GM19025 (cell line): ENCODE results near the gene ARMCX6.
"Not testable (repeated sequence)": the region's sequence is repeated elsewhere in the genome, so short reads cannot be mapped to it uniquely, and the experiment has no call there.

Experiments used
- ATAC-seq: cut with Tn5 transposase; IDR thresholded peaks from one replicate; pipeline ENCODE4 v1.9.1; 2021; ENCODE audit warnings: mild to moderate bottlenecking, low read depth, moderate library complexity; ENCODE audit not compliant: unreplicated experiment

ARMCX6 gene

DNA sequence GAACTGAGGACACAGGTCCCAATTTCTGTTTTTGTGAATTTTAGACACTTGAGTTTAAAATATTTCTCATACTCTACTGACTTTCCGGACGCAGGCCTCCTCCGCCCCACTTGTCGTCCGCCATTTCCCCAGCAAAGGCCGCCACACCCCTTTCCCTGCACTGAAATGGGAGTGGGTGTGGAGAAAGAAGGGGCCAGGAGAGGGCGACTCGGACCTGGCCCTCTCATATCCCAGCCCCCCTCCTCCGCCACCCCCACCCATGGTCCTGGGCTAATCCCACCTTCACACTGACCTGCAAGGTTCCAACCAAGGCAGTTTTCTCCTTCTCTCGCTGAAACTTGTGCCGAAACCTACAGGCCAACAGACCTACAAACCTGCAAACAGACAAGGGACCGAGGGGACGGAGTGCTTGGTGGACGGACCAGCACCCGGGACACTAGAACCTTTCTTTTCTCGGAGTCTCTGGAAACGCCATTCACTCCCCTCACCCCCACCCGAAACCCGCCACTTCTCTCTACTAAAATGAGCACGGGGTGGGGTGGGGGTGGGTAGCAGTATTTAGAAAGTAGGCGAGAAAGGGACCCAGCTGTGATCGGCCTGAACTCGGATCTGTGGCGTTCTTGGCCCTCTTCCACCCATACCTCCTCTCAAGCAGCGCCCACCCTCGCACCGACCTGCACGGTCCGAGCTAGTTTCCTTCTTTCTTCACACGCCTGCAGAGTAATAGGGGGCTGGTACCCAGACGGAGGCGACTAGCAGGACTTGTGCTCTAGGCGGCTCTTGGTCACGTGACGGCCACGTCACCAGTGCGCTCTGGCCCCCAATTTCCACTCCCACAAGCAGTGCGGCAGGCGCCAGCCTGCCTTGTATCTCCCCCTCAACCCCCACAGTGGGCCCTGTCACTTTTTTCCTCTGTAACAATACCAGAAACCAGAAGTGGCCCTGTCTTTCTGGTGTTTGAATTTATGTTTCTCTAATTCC is at the start of gene ARMCX6:
Gene ARMCX6, minus strand, starts transcription at position 790 of the 981 bp plus-strand sequence. CDS start 1,380 bp downstream, outside the sequence.
- ATAC-seq: peak; percentile 94

DNA sequence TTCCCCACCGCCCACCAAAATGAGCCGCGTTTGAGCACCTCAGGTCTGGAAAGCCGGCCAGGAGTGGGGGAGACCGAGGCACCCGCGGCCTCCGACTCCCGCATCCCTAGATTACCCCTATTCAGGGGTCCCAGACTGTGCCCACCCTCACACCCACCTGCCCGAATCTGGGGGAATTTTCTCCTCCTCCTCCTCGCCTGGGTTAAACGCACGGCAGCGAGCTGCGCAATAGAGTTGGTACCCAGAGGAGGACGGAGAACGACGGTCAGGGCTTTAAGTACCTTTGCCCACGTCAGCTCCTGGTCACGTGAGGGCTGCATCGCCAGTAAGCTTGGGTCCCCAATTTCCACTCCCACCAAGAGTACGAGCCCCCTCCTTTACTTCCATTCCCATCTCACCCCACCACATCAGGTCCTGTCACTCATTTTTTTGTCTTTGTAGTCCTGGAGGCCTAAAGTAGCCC is 41.8 kb upstream of the ARMCX6 start, which contains the start of gene ARMCX2:
Gene ARMCX2, minus strand, starts transcription at position 250 of the 463 bp plus-strand sequence. CDS start 2,262 bp downstream, outside the sequence.
- ATAC-seq: no peak

DNA sequence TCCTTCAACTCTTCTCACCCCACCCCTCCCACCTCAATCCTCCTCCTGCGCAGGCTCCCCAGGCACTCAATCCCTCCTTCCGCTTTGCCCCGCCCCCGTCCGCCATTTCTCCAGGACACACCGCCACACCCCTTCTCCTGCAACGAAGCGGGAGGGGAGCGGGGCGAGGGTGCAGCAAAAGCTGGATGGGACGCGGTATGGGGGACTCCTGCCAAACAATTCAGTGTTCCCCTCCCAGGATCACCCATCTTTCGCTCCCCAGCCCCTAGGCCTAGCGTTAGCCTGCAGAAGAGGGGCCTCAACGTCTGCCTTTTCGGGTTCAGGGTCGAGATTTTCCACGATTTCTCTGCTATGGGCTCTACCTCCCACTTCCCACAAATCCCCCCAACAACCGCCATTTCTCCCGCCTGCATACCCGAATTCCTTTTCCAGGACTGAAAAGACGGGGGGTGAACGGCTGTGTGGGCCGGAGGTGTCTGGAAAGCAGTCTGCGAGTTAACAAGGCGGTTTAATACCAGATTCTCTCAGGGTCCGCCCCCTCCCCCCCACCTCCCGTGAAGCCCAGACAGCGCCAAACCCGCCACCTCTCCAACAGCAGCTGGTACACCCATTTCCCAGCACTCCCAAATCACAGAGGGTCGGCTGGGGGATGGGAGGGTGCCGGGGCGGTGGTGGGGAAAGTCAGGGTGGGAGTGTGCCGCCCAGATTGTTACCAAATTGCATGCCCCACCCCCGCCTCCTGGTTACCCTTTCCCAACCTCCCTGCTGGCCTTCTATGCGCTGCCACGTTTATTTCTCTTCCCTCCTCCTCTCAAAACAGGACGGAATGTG is 41.1 kb upstream of the ARMCX6 start:
- ATAC-seq: no peak

DNA sequence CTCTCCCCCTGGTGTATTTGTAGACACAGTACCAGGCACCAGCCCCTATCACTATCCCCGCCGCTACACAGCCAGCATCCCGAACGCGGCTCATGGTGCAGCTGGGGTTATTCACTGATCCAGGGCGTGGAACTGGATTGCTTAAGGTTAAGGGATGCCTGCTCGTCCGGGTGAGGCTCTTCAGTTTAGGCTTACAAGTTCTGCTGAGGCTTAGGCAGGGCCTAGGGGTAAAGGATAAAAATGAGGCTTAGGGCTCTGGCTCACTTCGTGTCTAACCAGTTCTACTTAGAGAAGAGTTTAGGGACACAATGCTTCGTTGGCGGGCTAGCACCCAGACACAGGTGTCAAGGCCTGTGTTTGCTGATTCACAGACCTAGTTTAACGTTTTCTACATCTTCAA is 39.7 kb upstream of the ARMCX6 start:
- no peak for ATAC-seq

DNA sequence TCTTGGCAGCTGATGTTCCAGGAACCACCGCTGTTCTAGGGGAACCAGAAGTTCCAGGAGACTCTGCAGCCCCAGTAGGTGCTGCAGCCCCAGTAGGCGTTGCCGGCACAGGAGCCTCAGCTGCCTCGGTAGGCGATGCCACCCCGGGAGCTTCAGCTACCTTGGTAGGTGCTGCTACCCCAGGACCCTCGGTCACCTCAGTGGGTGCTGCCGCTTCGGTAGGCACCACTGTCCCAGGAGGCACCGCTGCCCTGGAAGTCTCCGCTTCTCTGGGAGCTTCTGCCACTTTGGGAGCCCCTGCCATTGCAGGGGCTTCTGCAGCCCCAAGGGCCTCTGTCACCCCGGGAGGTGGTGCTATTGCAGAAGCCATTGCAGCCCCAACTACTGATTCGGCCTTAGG is 39.0 kb upstream of the ARMCX6 start:
- no peak for ATAC-seq

DNA sequence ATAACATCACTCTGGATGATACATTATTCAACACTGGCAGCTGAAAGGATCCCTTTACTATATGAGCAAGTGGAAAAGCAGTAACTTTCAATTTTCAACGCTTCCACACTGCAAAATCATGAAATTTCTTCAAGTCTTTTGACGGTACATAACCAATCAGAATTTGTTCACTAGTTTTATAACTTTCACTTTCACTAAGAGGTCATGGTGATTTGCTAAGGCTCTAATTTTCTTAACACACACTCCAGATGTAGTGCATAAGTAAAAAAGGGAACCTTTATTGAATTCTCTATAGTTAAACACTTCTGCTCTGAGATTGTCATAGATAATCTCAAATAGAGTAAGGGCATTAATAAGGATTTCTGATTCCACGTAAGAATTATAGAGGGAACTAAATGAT is 37.7 kb upstream of the ARMCX6 start:
- no peak for ATAC-seq

DNA sequence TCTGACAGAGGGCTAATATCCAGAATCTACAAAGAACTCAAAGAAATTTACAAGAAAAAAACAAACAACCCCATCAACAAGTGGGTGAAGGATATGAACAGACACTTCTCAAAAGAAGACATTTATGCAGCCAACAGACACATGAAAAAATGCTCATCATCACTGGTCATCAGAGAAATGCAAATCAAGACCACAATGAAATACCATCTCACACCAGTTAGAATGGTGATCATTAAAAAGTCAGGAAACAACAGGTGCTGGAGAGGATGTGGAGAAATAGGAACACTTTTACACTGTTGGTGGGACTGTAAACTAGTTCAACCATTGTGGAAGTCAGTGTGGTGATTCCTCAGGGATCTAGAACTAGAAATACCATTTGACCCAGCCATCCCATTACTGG is 29.9 kb upstream of the ARMCX6 start:
- not testable (repeated sequence) for ATAC-seq

DNA sequence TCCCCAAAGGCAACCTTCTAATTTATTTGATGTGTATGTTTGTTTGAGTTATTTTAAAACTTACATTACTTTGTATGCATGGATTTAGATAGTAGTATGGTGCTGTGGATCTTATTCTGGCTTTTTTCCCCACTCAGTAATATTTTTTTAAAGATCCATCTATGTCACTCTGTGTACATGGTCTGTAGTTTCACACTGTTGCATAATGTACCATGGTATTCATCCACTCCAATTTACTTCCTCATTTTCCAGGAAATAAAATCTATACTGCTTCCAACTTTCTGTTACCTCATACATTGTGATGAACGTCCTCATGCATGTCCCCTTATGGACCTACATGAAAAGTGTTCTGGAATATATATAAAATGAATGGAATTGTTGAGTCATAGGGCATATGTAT is 24.3 kb upstream of the ARMCX6 start:
- no peak for ATAC-seq

DNA sequence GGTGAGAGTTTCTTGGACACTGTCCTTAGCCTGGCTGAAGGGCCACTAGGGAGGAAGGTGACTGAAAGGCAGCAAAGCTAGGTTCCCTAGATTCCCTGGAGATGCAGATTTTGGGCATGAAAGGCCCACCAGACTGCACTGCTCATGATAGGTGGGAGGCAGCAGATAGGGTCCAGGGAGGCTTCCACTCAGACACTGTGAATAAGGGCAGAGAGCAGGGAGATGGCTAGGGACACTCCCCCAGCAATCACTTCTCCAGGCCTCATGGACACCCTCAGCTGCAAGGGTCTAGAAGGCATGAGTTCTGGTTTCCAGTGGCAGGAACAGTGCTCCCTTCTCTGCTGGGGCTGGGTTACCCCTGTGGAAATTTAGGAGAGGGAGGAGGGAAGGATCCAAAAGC is 21.8 kb upstream of the ARMCX6 start:
- ATAC-seq: no peak

DNA sequence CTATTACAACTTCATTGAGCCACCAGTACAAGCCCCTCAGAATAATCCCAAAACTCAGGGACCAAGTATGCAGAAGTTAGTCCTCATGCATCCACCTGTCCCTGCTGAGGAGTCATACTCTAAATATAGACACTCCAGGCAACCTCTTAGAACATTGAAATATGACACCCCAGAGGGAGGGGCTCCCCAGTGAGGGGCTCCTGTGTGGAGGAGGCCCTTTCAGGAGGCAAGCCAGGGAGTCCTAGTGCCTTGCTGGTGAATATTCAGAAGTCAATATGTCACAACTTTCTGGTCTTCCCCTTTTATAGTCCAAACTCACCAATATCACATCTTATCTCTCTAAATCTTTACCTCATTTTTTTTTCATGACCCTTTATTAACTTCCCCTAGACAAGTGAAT is 1.6 kb upstream of the ARMCX6 start:
- no peak for ATAC-seq

DNA sequence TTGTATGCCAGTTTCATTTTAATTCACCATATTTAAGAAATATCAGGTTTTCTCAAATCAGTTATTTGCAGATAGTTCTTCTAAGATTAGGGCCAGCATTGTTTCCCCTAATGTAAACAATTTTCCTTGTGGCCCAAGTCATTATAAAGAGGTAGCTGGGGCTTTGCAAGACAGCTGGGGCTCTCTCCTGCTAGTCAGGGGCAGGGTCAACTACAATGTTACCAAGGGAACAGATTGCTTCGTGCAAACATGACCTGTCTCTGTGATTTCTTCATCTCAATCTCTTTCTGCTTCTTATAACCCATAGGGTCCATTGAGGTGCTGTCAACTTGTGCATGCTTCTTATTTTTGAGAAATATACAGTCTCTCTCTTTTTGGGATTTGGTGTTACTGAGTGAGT is 12.1 kb downstream of the ARMCX6 start:
- no peak for ATAC-seq

DNA sequence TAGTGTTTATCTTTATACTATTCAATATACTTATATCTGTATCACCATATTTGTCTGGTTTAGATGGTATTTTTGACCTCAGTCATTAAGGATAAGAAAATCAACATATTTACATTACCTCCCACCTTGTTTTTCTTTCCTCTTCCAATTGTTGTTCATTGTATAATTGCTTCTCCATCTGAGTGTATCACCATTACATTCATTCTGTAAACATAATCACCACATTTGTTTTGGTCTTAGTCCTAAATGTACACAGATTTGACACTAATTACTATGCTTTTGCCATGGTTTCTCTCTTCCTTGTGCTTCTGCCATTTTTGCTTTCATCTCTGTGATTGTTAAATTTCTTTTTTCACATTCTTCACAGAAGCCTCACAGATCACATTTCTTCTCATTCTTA is 12.7 kb downstream of the ARMCX6 start:
- no peak for ATAC-seq

DNA sequence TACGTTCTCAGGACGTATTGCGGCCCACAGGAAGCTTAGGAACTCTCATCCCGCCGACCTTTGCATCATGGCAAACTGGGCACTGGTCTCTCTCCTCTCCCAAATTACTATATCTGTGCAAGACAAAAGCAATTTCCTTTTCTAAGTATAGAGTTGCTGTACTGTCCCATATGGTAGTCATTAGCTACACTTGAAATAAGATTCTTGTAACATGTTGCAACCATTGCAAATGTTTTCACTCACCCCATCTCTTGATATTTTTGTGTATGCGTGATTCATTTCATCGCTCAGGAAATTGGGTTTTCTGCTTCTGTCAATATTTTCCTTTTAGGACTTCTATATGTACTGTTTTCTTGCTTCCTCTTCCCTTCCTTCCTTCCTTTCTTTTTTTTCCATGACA is 15.7 kb downstream of the ARMCX6 start:
- no peak for ATAC-seq

DNA sequence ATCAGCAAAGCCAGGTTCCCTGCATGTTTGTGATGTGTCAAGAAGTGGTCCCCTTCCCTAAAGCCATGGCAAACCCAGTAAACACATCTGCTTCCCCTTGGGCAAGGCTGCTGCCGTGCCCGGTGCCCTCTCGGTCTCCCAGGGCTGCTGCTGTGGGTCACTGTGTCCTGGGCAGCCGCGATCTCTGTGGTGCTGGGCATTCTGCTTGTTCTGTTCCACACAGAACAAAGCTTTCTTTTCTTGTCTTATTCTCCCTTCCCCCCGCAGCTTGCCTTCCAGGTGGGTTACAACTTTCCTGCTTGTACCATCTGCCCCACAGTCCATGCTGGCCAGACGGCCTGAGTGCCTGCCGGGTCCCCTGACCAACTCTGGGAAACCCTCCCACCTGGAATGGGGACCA is 18.2 kb downstream of the ARMCX6 start:
- ATAC-seq: not testable (repeated sequence)

DNA sequence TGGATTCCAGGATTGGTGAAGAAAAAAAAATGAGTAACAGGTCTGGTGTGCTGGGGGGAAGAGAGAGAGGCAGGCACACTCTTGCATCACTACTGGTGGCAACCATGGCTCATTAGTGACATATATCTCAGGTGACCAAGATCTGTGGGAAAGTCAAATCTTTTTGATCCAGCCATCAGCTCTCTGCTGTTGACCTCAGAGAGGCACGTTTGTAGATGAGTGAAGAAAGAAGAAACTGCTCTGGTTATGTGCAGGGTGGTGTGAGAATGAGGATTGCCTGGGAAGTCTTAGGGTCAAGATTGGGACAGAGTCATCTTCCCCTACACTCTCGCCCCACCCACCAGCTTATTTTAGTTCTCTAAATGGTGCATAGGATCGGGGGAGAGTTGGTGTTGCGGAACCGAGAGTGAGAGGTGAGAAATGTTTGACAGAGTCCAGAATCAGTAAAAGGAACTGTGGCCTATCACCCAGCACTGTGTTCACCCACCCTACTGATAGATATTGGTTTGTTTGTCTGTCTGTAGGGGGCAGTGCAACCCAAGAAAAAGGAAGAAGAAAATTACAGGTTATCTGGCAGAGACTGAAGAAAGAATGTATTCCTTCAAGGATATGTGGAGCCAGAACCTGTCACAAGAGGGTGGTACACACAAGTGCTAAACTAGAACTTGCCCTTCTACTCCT is 21.9 kb downstream of the ARMCX6 start:
- peak; percentile 99 for ATAC-seq
